Upper lobe of right lung (tissue), 1 donor: ENCODE data around the gene KRT8. TPM values are rescaled to one million over a fixed set of nuclear protein-coding genes. Genes with fewer than 3 reads are reported as not detected.

Experiments used
- ATAC-seq: fragments of 200-7000 bp; cut with Tn5 transposase; one replicate; pipeline ENCODE4 v1.9.1; 2020; ENCODE audit warnings: mild to moderate bottlenecking, moderate library complexity
- DNase-seq: peaks from one replicate; pipeline ENCODE4 v3.0.0-alpha.2; 2020
- H3K27ac ChIP-seq: fragments of 200-600 bp; one replicate; pipeline ENCODE4 v1.8.0; 2022
- H3K27me3 ChIP-seq: fragments of 200-600 bp; one replicate; pipeline ENCODE4 v1.8.0; 2022; ENCODE audit warnings: mild to moderate bottlenecking
- H3K36me3 ChIP-seq: fragments of 200-600 bp; one replicate; pipeline ENCODE4 v1.8.0; 2022
- H3K4me1 ChIP-seq: fragments of 200-600 bp; one replicate; pipeline ENCODE4 v1.8.0; 2022
- H3K4me3 ChIP-seq: fragments of 200-600 bp; one replicate; pipeline ENCODE4 v1.8.0; 2022; ENCODE audit warnings: mild to moderate bottlenecking
- H3K9me3 ChIP-seq: fragments of 200-600 bp; one replicate; pipeline ENCODE4 v1.8.0; 2022
- intact Hi-C: fragments of 100-400 bp; cut with DNase I; formaldehyde crosslinking; loops from one replicate; pipeline ENCODE4 v1.11.0; 2022
- total RNA-seq: library from RNA; stranded (reverse); fragmentation: NEBNext Ultra II Directional; extraction: Animal tissue kit (Norgen Biotek cat#: 25700); gene quantifications from one replicate; pipeline ENCODE4 v1.2.1, GENCODE V29; 2021
- TF ChIP-seq, protein P1 (sequence below): fragments of 200-600 bp; IDR thresholded peaks from one replicate; pipeline ENCODE4 v1.8.0; 2022; ENCODE audit warnings: antibody characterized with exemption
- donor health status: DM: no; HTN: yes; CAD: no; lungs with severe emphysema.

Gene KRT8
- total RNA-seq, 1 donor from 2014 or later: 223 TPM

DNA sequence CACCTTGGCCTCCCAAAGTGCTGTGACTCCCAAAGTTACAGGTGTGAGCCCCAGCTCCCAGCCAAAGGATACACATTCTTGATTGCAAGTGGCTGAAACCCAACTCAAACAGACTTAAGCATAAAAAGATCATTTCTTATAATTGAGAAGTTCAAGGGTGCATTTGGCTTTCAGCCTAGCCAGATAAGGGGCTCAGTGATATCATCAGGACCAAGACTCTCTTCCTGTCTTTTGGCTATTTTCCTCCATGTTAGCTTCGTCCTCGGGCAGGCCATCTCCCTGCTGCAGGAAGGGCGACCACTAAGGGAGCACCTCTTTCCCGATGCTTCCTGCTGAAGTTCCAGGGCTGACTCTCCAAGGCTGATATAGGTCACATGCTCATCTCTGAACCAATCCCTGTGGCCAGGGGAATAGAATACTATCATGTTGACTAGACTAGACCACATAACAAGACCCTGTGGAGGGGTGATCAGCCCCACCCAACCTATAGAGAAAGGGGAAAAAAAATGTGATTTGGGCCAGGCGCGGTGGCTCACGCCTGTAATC, 9.8 kb upstream of the KRT8 start:
- Histone ChIP-seq H3K9me3 (no peaks in the 10 kb centered on the region), H3K4me3 (no peak overlapping the region), H3K27ac (no peak overlapping the region), H3K4me1 (no peaks in the 10 kb centered on the region), H3K36me3 (no peaks in the 10 kb centered on the region), H3K27me3 (no peaks in the 10 kb centered on the region)
- DNase-seq (no peak), ATAC-seq (no peak)
- TF ChIP-seq, protein P1, sequence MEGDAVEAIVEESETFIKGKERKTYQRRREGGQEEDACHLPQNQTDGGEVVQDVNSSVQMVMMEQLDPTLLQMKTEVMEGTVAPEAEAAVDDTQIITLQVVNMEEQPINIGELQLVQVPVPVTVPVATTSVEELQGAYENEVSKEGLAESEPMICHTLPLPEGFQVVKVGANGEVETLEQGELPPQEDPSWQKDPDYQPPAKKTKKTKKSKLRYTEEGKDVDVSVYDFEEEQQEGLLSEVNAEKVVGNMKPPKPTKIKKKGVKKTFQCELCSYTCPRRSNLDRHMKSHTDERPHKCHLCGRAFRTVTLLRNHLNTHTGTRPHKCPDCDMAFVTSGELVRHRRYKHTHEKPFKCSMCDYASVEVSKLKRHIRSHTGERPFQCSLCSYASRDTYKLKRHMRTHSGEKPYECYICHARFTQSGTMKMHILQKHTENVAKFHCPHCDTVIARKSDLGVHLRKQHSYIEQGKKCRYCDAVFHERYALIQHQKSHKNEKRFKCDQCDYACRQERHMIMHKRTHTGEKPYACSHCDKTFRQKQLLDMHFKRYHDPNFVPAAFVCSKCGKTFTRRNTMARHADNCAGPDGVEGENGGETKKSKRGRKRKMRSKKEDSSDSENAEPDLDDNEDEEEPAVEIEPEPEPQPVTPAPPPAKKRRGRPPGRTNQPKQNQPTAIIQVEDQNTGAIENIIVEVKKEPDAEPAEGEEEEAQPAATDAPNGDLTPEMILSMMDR: no peak
- intact Hi-C loops: no loop called here

DNA sequence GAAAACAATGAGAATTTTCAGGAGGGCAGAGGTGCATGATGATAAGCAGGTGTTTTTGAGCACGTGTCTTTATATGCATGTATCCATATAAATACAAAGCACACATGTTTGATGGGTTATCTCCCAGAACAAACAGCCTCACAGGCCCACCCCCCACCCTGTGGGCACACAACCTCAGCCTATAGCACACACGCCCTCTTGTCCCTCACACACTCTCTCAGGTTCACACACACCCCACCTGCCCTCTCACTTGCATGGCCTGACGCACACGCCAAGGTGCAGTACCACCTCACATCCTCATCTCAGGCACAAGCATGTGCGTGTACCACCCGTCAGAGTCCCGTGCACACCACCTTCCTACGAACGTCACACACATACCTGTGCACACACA, 8.6 kb upstream of the KRT8 start:
- intact Hi-C loops: no loop called here
- Histone ChIP-seq H3K4me3 (no peak overlapping the region), H3K9me3 (no peaks in the 10 kb centered on the region), H3K4me1 (no peaks in the 10 kb centered on the region), H3K27me3 (no peaks in the 10 kb centered on the region), H3K36me3 (no peaks in the 10 kb centered on the region), H3K27ac (no peak overlapping the region)
- DNase-seq (no peak), ATAC-seq (no peak)
- TF ChIP-seq, protein P1: no peak

DNA sequence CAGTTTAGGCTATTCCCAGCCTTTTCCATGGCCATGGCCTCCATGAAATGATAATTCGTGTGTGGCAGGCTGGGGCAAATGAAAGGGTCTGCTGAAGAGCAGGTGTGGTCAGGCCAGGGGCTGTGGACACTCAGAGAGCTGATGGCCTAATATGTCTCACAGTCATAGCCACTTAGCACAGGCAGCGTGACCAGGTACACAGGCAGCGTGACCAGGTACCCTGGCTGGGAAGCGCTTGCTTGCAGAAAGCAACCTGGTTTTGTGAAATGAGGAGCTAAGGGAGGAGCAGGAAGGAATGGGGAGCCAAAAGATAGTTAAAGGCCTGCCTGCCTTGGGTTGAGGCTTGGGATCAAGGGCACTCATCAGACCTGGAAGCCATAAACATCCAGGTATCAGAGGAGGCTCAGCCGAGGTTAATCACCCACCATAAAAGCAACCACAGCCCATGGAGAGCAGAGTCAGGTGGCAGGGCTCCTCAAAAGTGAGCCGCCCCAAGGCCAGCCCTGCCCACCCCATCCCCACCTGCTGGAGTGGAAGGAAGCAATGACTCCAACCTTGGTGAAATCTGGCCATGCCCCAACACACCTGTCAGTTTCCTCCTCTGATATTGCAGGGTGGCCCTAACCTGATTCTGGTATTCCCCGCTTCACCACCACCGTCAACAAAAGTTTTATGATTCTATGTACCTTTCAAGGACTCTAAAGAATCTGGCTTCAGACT, 8.0 kb upstream of the KRT8 start:
- ATAC-seq: no peak
- Histone ChIP-seq H3K27me3 (no peaks in the 10 kb centered on the region), H3K36me3 (no peaks in the 10 kb centered on the region), H3K4me1 (peaks cover under 1% of the 10 kb centered on the region), H3K4me3 (no peak overlapping the region), H3K9me3 (no peaks in the 10 kb centered on the region), H3K27ac (no peak overlapping the region)
- TF ChIP-seq, protein P1: no peak
- intact Hi-C loops: no loop called here
- no peak for DNase-seq

DNA sequence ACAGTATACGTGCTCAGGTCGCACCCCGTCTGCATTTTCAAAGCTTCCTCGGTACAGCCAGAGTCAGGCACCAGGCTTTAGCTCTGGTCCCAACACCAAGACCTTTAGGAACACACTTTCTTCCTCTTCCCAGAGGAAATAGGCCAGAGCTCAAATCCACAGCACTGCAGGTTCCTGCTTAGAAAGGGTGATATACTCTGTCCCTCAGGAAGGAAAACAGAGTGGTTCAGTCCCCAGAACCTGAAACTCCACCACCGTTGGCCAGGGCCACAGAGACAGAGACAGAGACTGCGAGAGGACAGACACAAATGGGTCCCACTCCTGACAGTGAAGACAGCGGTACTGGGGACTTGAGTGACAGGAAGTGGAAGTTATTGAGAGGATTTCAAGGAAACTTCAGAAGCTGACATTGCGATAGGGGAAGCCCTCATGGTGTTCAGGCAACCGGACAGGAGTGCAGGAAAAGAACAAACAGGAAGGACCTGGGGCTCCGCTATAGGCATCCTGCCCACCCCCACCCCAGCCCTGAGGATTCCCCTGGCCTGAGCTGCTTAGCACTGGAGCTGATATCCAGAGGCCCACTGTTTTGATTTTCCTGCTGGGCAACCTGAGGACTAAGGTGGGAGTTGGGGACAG, 5.5 kb upstream of the KRT8 start:
- no peaks in the 10 kb centered on the region for H3K9me3 ChIP-seq
- no peak for DNase-seq
- TF ChIP-seq, protein P1: no peak
- H3K36me3 ChIP-seq: no peaks in the 10 kb centered on the region
- intact Hi-C loops: no loop called here
- no peak overlapping the region for H3K4me3 ChIP-seq
- H3K27ac ChIP-seq: no peak overlapping the region
- H3K27me3 ChIP-seq: no peaks in the 10 kb centered on the region
- ATAC-seq: no peak
- peaks cover 8% of the 10 kb centered on the region for H3K4me1 ChIP-seq

DNA sequence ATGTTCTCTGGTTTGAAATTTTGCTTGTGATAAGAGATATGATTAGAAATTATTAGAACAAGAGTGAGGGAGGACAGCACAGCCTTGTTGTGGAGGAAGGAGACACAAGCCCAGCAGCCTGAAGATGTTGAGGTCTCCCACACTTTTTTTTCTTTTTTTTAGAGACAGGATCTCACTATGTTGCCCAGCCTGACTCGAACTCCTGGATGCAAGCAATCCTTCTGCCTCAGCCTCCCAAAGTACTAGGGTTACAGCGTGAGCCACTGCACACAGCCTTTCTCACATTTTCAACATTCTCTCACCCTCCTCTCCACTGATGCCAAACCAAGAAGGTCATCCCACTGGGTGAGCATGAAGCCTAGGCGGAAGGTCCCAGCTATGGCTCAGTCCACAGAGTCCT, 4.9 kb upstream of the KRT8 start:
- DNase-seq (no peak), ATAC-seq (no peak)
- TF ChIP-seq, protein P1: no peak
- Histone ChIP-seq H3K9me3 (no peaks in the 10 kb centered on the region), H3K36me3 (no peaks in the 10 kb centered on the region), H3K4me3 (no peak overlapping the region), H3K4me1 (peaks cover 8% of the 10 kb centered on the region), H3K27ac (no peak overlapping the region), H3K27me3 (no peaks in the 10 kb centered on the region)
- intact Hi-C loops: no loop called here
